Hematopoietic multipotent progenitor cell (in vitro differentiated cells): Measurements from ENCODE around the gene SNIP1. TPM values are rescaled to one million over a fixed set of nuclear protein-coding genes. Genes with fewer than 3 reads are reported as not detected.
"Not testable (repeated sequence)": the region's sequence is repeated elsewhere in the genome, so short reads cannot be mapped to it uniquely, and the experiment has no call there.

ENCODE experiments used
- DNase-seq, 3 donors: peaks; one replicate each; pipeline ENCODE4 v3.0.0-alpha.2; 2011 to 2015; ENCODE audit warnings: low read depth in 2 of 3, low spot score in 2 of 3
- total RNA-seq: library from RNA; depleted of rRNA; stranded (reverse); fragments of >200 nt; gene quantifications from one replicate; pipeline ENCODE4 v1.2.3, GENCODE V29; 2012

Gene SNIP1
- total RNA-seq, 1 donor = 11.0 TPM

- DNase-seq = peak in 1 of 3 donors; percentile 2
These were observed 38.7 kb downstream of the SNIP1 start for GRCh38 chr1:37515185-37516034.

GRCh38 chr1:37514350-37515184, 39.5 kb downstream of the SNIP1 start, which contains the start of gene MEAF6:
Gene MEAF6, minus strand, starts transcription at chr1:37514766. Its CDS starts 20 bp downstream, at chr1:37514746.
- DNase-seq = peak; percentile 84 to 87 (median 86)

- peak in 2 of 3 donors; percentile 18 to 29 for DNase-seq
These were observed 40.2 kb downstream of the SNIP1 start for GRCh38 chr1:37513795-37514349.

GRCh38 chr1:37509181-37509580, 44.9 kb downstream of the SNIP1 start:
- DNase-seq = peak in 2 of 3 donors; percentile 29 to 51

- no peak for DNase-seq
These were observed 47.4 kb downstream of the SNIP1 start for GRCh38 chr1:37506740-37507139.

GRCh38 chr1:37502791-37503190, 51.3 kb downstream of the SNIP1 start:
- DNase-seq = not testable (repeated sequence)

- no peak for DNase-seq
These were observed 52.0 kb downstream of the SNIP1 start for GRCh38 chr1:37502104-37502503.

GRCh38 chr1:37501661-37502060, 52.4 kb downstream of the SNIP1 start:
- DNase-seq = no peak

GRCh38 chr1:37498872-37499617, 55.0 kb downstream of the SNIP1 start:
- DNase-seq = no peak

GRCh38 chr1:37497832-37498231, 56.3 kb downstream of the SNIP1 start:
- no peak for DNase-seq

GRCh38 chr1:37495875-37496274, 58.2 kb downstream of the SNIP1 start:
- no peak for DNase-seq

- no peak for DNase-seq
These were observed 60.6 kb downstream of the SNIP1 start for GRCh38 chr1:37493336-37494098.

GRCh38 chr1:37487619-37487984, 66.5 kb downstream of the SNIP1 start:
- DNase-seq = no peak

- peak; percentile 62 to 71 (median 70) for DNase-seq
These were observed 67.1 kb downstream of the SNIP1 start for GRCh38 chr1:37486680-37487618.

GRCh38 chr1:37485902-37486679, 68.0 kb downstream of the SNIP1 start:
- no peak for DNase-seq
